ENCODE measurements around the gene FFAR2.
"Not testable (repeated sequence)": the region's sequence is repeated elsewhere in the genome, so short reads cannot be mapped to it uniquely, and the experiment has no call there.

The FFAR2 gene

DNA sequence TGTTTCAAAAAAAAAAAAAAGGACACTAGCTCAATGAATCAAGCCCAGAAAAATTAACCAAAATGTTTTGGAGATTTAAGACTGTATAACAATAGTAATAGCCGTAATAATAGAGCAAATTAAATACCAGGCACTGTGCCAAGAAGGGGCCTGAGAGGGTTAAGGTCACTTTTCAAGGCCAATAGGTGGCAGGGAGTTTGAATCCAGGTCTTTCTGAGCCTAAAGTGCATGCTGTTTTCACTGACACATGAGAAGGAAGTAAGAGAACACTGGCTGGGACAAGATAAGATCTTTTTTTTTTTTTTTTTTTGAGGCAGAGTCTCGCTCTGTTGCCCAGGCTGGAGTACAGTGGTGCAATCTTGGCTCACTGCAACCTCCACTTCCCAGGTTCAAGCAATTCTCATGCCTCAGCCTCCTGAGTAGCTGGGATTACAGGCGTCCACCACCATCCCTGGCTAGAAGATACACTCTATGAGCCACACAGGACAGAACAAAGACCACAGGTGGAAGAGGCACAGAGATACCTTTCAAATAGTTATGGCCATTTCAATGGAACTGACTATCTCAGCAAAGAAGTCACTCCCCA, 7.7 kb downstream of the FFAR2 start:
- DNase-seq (ENCODE audit: low read depth in 3 of 3) = no peak

DNA sequence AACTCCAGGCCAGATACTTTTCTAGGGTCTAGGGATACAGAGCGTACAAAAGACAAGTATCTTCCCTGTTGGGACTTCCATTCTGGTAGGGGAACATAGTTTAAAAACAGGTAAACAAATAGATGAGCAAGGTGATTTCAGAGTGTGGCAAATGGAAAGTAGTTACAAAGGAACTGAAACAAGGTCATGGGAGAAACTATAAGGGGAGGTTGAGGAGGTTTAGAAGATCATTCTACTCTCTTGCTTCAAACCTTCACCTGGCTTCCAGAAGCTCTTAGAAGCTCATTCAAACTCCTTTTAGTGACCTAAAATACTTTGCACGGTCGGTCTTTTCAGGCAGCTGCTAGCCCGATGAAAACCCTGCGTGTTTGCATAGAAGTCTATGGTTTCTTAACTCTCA, 9.1 kb downstream of the FFAR2 start:
- no peak for DNase-seq (ENCODE audit: low read depth in 3 of 3)

DNA sequence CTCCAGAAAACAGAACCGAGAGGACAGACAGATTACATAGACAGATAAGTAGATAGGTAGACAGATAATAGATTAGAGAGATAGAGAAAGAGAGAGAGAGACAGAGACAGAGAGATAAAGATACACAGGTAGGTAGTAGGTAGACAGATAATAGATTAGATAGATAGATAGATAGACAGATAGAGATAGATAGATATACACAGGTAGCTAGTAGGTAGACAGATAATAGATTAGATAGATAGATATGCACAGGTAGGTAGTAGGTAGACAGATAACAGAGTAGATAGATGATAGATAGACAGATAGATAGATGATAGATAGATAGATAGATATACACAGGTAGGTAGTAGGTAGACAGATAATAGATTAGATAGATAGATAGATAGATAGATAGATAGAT, 10.1 kb downstream of the FFAR2 start:
- no peak for DNase-seq (ENCODE audit: low read depth in 3 of 3)

DNA sequence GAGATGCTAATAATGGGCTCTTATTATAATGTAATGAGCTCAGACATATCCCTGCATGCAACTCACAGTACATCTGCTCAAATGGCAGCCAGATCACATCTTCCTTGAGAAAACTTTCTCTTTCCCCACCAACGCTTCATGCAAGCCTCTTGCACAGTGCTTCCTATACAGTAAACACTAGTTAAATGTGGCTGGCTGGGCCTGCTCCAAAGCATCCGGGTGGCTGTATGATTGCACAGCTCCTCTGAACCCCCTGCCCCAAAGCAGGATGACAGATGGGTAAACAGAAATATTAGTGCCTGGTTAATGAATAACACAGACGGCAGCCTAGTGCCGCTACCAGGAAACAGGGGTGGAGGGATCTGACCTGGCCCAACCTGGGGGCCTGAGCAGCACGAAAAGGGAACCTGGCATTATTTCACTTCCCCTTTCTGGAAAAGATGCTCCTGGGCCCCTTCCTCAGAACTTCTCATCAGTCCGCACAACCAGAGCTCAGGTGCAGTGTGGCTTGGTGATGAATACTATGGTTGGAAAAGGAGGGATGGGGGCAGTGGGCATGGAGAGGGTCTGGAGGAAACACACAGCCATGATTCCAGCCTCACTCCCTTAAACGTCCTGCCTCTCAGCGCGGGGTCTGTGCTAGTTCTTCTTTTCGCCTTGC, 10.8 kb downstream of the FFAR2 start:
- no peak for DNase-seq (ENCODE audit: low read depth in 3 of 3)

DNA sequence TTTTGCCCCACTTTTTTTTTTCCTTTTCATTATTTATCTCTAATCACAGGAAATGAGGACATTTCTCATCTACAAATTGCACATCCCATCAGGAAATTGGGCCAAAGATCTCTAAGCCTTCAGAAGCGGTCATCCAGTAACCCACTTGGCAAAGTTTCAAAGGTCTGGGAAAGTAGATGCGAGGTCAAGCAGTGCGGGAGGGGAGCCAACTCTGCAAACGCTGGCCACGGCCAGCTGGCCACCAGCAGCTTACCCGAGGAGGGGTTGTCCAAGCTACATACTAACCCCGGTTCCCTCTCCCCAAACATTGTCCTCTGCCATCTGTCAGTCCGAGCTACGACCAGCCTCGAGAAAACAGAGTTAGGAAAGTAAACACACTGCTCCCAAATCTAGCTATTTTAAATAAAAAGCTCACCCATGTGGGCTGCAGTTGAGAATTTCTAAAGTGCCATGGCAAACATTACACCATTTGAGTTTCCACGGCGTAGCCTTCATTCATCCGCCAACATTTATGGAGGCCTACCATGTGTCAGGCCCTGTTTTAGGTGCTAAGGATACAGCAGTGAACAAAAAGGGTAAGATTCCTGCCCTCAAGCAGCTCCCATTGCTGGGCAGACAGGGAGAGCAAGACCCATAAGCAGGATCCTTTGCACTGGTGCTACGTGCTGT, 11.5 kb downstream of the FFAR2 start:
- DNase-seq (ENCODE audit: low read depth in 3 of 3) = no peak

DNA sequence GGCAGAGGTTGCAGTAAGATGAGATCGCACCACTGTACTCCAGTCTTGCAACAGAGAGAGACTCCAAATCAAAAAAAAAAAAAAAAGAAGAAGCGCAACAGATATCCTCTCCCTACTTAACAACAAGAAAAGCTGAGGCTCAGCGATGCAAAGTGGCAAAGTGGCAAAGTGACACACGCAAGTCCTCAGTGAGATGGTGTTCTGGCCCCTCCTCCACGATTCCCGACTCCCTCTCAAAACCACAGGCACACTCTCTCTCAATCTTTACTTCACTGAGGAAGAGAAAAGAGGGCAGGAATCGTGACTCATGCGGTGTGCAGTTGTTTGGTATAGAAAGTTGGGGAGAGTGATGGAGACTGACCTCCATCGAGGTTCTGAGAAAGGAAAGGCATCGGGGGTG, 12.6 kb downstream of the FFAR2 start:
- DNase-seq (ENCODE audit: low read depth in 3 of 3) = no peak

DNA sequence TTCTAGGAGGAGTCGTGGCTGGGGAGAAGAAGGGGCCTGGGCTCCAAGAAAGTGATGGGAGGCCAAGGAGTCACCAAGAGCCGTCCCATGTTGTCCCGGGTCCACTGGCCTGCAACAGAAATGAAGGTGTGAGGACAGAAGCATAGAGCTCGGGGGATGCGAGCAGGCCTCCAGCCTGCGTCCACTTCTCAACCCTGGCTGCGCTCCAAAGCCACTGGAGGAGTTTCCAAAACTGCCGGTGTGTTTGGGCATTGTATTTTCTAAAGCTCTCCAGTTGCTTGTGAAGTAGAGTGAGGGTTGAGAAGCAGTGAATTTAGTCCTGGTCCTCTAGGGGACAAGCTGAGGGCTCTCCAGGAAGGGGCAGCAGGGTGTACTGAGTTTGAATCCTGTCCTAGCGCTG, 13.0 kb downstream of the FFAR2 start:
- no peak for DNase-seq (ENCODE audit: low read depth in 3 of 3)

DNA sequence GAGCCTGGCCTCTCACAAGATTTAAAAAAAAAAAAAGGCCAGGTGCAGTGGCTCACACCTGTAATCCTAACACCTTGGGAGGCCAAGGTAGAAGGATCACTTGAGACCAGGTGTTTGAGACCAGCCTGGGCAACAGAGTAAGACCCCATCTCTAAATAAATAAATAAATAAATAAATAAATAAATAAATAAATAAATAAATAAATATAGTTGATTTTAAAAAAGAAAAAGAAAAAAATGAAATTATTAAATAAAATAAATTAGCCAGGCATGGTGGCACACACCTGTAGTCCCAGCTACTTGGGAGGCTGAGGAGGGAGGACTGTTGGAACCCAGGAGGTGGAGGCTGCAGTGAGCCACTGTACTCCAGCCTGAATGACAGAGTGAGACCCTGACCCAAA, 13.7 kb downstream of the FFAR2 start:
- not testable (repeated sequence) for DNase-seq (ENCODE audit: low read depth in 3 of 3)

DNA sequence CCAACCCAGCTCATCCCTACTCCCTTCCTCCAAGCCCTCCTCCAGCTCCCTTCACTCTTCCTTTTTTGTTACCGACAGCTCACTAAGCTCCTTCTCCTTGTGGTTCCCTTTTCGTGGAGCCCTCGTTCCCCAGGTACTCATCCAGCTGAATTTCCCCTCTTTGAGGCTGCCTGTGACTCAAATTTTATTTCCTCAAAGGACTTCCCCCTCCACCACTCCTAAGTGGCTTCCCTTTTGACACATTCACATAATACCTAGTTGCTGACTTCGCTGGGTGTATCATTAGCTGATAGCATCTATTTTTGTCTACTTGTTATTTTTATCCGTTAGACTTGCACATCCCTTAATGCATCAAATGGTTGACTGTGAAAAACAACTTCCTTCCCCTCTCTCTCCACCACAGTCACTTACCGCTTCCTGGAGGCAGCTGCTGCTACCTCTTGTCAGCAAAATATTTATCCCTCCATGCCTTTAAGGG, 14.5 kb downstream of the FFAR2 start:
- peak in 1 of 3 experiments; percentile 21 for DNase-seq (ENCODE audit: low read depth in 3 of 3)

DNA sequence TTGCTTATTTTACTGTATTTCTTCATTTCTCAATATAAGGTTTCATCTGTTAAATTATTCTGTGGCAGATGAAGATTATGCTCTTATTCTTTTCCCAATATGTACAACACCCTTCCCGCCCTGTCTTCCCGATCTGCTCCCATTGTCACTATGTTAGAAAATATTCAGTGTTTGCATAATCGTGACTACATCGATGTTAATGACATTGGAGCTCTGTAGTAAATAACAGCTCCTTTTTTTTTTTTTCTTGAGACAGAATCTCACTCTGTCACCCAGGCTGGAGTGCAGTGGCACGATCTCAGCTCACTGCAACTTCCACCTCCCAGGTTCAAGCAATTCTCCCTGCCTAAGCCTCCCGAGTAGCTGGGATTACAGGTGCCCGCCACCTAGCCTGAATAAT, 14.9 kb downstream of the FFAR2 start:
- DNase-seq (ENCODE audit: low read depth in 3 of 3) = not testable (repeated sequence)

DNA sequence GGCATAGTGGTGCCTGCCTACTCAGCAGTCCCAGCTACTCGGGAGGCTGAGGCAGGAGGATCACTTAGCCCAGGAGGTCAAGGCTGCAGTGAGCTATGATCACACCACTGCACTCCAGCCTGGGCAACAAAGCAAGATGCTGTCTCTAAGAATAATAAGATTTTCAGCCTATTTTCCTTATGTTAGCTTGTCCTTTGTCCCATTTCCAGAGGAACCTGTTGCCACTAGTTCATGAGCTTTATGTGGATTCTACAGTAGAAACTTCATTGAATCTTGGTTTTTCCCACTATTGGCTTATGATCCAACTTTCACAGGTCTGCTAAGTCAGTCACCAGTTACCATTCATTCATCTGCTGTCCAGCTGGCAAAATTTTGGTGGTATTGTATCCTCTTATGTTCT, 18.2 kb downstream of the FFAR2 start:
- no peak for DNase-seq (ENCODE audit: low read depth in 3 of 3)

DNA sequence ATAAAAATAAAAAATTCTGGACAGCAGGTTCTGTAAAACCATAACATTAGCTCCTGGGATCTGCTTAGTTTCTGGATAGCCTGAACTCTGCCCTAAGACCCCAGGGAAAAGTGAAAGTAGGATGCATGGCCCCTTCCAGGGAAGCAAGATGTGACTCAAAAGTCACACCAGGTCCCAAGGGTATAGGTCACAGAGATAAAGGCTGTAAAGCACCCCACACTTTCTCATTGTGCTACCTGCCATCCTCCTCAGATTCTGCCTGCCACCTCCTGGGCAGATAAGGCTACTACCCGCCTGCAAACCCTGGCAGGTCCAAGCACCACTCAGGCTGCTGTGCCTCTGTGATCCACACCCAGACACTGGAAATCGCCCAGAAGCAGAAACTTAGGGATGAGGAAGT, 20.6 kb downstream of the FFAR2 start:
- DNase-seq (ENCODE audit: low read depth in 3 of 3) = peak in 2 of 3 experiments; percentile 26 to 32

DNA sequence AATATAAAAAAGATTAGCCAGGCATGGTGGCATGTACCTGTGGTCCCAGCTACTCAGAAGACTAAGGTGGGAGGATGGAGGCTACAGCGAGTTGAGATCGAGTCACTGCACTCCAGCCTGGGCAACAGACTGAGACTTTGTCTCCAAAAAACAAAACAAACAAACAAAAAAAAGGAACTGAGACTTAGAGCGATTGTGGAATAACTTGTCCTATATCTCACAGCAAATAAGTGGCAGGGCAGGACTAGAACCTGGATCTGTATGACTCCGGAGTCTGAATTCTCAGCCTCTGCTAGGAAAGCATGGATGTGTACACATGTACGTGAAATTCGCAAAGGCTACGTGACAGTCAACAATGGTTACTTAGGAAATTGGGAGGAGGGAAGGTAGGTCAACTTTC, 22.1 kb downstream of the FFAR2 start:
- no peak for DNase-seq (ENCODE audit: low read depth in 3 of 3)

DNA sequence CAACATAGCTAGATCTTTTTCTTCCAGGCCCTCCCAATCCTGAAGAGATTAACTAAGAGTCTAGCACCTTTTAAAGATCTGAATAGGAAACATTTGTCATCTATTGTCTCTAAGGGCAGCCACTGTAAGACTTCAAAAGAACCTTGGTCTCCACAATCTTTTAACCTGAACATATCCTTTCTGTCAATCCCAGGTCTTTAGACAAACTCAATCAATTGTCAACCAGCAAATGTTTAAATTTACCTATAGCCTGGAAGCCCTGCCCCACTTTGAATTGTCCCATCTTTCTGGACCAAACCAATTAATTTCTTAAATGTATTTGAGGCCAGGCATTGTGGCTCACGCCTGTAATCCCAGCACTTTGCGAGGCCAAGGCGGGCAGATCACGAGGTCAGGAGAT, 23.0 kb downstream of the FFAR2 start:
- not testable (repeated sequence) for DNase-seq (ENCODE audit: low read depth in 3 of 3)

DNA sequence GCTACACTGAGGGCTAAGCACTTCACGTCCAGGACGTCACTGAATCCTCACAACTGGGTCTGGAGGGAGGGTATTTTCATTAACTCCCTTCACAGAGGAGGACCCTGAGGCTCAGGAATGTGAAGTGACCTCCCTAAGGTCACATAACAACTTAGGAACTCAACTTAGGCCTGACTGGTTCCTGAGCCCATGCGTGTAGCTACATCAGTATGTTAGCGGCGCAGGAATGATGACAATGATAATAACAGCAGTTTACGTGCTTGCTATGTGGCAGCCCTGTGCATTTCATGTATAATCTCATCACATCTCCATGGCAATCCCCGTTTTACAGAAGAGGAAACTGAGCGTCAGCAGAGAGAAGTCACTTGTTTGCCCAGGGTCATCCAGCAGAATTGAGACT, 23.9 kb downstream of the FFAR2 start:
- DNase-seq (ENCODE audit: low read depth in 3 of 3) = no peak

DNA sequence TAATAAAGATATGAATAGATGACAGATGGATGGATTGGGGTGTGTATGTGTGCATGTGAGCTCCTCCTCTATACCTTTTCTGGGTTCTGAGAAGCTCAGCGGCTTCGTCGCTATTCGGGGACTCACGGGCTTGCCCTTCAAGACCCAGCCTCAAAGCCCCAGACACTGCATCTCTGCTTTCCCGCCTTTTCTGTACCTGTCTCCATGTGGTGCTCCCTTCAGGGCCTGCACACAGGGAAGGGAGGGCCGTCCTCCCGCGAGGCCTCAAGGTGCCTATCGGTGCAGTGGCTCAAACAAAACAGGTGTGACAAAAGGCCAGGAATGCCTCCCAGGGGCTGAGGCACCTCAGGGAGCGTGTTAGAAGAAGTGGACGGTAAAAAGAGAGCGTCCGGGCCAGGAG, 26.0 kb downstream of the FFAR2 start:
- DNase-seq (ENCODE audit: low read depth in 3 of 3) = no peak

DNA sequence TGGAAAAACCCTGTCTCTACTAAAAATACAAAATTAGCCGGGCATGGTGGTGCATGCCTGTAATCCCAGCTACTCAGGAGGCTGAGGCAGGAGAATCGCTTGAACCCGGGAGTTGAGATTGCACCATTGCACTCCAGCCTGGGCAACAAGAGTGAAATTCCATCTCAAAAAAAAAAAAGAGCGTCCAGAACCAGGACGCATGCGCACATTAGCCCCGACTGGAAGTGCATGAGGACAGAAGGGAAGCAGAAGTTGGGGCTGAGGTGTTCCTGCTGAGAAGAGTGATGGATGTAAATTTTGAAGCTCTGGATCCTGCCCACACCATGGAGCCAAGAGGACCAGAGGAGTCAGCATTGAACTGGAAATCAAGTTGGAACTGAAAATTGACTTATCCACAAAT, 26.5 kb downstream of the FFAR2 start:
- DNase-seq (ENCODE audit: low read depth in 3 of 3) = not testable (repeated sequence)

DNA sequence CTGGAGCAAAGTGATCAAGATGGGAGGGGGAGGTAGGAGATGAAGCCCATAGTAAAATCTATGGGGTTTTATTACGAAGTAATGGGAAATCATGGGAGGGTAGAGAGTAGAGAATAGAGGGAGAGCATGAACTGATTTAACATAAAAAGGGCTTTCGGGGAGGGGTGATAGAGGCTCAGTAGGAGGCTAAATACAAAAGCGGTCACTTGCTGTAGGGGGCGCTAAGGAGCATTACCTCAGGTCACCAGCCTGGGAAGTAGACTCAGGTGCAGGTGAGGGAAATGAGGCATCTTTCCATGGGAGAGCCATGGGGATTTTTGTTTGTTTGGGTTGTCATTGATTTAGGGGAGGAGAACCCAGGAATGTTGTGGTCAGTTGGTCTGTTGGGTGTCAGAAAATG, 28.1 kb downstream of the FFAR2 start:
- DNase-seq (ENCODE audit: low read depth in 3 of 3) = no peak

DNA sequence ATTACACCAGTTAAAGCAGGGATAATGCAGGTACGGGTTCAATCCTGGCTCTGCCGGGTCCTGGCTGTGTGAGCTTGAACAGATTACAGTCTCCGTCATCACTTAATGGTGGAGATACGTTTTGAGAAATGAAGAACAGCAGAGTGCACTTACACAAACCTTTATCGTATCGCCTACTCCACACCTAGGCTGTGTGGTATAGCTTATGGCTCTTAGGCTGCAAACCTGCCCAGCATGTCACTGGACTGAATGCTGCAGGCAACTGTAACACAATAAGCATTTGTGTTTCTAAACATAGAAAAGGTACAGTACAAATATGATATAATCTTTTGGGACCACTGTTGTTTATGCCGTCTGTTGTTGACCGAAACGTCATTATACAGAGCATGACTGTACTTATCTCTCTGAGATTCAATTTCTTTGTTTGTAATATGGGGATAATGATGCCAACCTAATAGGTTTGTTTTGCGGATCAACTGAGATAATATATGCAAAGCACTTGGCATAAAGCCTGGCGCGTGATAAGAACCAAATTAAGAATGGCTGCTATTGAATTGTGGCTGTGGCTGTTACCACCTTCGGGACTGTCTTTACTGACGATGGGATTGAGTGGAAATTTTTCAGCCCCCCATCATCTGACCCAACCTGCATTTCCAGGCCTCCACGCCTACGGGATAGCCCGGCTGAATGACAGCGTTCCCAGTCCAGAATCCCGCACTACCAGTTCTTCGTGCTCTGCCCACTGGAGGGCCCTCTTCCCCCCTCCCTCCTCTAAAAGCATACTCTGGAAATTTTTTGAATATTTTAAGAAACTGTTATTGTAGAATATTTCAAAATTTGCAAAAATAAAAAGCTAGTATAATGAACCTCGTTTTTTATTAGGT, 31.0 kb downstream of the FFAR2 start:
- no peak for DNase-seq (ENCODE audit: low read depth in 3 of 3)

DNA sequence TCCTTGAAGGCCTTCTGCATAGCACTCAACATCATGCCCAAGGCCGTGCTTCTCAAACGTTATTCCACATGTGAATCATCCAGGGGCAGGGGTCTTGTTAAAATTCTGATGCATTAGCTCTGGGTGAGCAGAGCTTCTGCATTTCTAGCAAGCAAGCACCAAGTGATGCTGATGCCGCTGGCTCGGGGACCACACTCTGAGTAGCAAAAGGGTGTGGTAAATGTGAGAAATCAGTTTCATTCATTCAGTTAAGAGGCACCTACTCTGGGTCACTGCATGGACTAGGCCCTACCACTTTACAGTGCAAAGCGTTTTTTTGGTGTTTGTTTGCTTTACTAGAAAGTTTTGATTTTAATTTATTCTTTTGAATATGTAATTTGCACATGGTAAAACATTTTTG, 35.0 kb downstream of the FFAR2 start:
- DNase-seq (ENCODE audit: low read depth in 3 of 3) = no peak

DNA sequence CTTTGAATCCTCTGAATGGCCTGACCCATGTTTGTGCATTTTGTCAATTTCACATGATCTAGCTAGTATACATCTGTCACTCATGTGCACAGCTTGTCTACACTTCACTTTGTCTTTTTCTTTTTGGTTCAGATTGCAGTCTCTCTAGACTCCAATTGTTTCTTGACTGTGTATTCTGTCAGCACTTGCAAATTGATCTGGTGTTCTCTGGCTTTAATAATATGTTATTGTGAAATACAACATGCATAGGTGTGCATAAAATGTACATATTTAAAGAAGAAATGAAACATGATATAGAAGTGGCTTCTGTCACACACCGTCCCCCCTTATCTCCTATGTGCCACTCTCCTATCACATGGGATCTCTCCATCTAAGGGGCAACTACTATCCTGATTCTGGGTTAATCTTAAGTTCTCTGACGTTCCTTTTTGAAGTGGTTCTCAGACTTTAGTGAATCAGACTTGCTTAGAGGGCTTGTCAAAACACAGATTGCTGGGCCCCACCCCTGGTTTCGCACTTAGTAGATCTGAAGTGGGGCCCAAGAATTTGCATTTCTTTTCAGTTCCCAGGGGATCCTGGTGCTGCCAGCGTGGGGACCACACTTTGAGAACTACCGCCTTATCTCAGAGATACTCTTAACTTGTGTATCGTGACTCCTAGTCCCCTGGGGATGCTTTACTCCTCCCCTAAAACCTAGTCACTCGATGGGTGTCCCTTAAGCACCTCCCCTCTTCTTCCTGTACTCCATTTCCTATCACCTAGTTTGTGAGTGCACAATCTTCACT, 36.4 kb downstream of the FFAR2 start:
- DNase-seq (ENCODE audit: low read depth in 3 of 3) = no peak

Data from stimulated activated CD4-positive, alpha-beta T cell treated with anti-CD3 and anti-CD28 coated beads, TNF-alpha, amount 100 ng/mL, for 4 hours (primary cell).